ENCODE data around the gene BRD3OS.

The BRD3OS gene

DNA sequence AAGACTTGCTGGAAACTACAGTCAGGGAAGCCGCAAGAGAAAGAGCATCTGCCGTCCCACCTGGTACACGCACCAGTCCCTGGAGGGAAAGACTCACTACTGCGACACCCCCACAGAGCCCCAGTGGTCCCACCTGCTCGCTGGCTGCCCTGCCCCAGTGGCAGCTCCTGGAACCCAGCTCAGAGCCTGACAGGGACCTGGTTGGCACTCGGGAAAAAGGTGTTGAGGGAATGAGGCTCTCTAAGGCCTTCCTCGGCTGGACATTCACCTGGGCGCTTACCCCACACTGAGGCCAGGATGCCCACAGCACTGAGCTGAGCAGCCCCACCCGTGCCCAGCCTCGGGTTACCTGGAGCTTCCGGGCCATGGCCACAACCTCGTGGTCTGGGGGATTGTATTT is 19.7 kb downstream of the BRD3OS start:
- H3K36me3 Mint-ChIP-seq (ENCODE audit: low read depth): peaks cover 30% of the 10 kb centered on the region
- H3K4me1 Mint-ChIP-seq: no peaks in the 10 kb centered on the region
- no peak for DNase-seq
- peaks cover 3% of the 10 kb centered on the region for H3K9me3 Mint-ChIP-seq
- TF ChIP-seq, protein P1, sequence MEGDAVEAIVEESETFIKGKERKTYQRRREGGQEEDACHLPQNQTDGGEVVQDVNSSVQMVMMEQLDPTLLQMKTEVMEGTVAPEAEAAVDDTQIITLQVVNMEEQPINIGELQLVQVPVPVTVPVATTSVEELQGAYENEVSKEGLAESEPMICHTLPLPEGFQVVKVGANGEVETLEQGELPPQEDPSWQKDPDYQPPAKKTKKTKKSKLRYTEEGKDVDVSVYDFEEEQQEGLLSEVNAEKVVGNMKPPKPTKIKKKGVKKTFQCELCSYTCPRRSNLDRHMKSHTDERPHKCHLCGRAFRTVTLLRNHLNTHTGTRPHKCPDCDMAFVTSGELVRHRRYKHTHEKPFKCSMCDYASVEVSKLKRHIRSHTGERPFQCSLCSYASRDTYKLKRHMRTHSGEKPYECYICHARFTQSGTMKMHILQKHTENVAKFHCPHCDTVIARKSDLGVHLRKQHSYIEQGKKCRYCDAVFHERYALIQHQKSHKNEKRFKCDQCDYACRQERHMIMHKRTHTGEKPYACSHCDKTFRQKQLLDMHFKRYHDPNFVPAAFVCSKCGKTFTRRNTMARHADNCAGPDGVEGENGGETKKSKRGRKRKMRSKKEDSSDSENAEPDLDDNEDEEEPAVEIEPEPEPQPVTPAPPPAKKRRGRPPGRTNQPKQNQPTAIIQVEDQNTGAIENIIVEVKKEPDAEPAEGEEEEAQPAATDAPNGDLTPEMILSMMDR (IDR thresholded peaks at IDR 0.05): no peak
- H3K27me3 Mint-ChIP-seq (ENCODE audit: low read depth, poor library complexity): no peaks in the 10 kb centered on the region
- no peak overlapping the region for H3K27ac Mint-ChIP-seq
- no peak overlapping the region for H3K4me3 Mint-ChIP-seq

DNA sequence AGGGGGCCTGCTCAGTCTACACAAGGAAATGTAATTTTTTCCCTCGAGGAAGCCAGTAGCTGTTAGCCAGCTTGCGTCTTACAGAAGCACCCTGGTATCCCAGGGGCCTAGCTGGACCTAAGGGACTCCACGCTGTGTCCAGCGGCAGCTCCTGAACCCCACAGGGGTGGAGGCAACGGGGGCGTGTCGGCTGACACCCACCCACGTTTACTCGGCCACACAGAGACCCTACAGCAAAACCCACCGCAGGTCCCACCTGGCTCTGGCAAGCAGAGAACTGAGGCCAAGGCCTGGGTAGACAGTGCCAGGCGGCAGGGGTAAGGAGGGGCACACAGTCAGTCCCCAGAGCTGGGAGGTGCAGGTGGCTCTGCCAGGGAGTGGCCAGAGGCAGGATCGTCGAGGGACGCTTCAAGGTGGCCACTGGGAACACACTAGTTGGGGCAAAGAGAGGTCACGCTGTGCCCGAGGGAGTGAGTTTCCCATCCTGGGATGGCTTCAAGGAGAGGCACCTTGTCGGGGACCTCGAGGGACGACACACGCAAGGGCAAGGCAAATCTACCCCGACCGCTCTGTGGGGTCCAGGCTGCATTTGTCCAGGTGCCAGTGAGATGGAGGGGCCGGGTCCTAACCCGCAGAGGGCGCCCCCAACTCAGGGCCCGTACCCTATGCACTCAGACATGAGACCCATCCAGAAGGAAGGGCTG is 20.7 kb downstream of the BRD3OS start:
- Mint-ChIP-seq H3K9me3 (no peaks in the 10 kb centered on the region), H3K36me3 (ENCODE audit: low read depth) (peaks cover 21% of the 10 kb centered on the region)

DNA sequence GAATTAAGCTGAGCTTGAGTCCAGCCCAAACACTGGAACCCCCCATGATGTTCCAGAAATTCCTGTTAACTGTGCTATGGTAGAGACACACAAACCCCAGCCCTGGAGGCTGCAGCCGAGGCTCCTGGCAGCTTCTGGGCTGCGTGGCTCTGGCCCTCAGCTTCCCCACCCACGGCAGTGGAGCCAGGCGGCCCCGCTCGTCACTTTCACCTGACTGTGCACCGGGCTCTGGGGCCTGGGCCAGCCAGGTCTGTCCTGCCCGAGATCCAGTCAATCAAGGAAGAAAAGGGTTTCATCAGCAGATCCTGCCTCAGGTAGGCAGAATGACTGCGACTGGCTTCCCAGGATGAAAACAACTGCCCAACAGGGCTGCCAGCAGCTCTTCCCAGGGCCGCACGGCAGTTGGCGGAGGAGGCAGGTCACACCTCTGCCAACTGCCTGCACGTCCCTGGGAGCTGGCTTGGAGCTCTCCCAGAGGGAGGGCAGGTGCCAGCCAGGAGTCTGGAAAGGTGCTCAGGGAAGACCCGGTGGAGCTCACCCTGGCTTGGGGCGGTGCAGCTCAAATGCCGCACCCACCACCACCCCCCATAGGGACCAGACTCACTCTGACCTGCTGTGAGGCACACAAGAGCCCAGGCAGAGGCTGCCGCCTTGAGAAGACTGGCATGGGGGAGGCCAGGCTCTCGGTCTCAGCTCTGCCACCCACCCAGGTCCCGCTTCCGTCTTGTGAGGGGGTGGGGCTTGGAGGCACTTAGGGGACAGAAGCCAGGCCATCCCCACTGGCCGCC is 21.8 kb downstream of the BRD3OS start:
- TF ChIP-seq, protein P1 (IDR thresholded peaks at IDR 0.05): no peak
- Mint-ChIP-seq H3K4me1 (peaks cover 10% of the 10 kb centered on the region), H3K27ac (no peak overlapping the region), H3K4me3 (no peak overlapping the region), H3K27me3 (ENCODE audit: low read depth, poor library complexity) (no peaks in the 10 kb centered on the region), H3K9me3 (no peaks in the 10 kb centered on the region), H3K36me3 (ENCODE audit: low read depth) (peaks cover 25% of the 10 kb centered on the region)
- DNase-seq: no peak

More for the DNA sequence above, 20.7 kb downstream of the BRD3OS start:
- Mint-ChIP-seq H3K4me3 (no peak overlapping the region), H3K27ac (no peak overlapping the region), H3K4me1 (peaks cover 2% of the 10 kb centered on the region), H3K27me3 (ENCODE audit: low read depth, poor library complexity) (no peaks in the 10 kb centered on the region)
- TF ChIP-seq, protein P1 (IDR thresholded peaks at IDR 0.05): no peak
- DNase-seq: no peak

DNA sequence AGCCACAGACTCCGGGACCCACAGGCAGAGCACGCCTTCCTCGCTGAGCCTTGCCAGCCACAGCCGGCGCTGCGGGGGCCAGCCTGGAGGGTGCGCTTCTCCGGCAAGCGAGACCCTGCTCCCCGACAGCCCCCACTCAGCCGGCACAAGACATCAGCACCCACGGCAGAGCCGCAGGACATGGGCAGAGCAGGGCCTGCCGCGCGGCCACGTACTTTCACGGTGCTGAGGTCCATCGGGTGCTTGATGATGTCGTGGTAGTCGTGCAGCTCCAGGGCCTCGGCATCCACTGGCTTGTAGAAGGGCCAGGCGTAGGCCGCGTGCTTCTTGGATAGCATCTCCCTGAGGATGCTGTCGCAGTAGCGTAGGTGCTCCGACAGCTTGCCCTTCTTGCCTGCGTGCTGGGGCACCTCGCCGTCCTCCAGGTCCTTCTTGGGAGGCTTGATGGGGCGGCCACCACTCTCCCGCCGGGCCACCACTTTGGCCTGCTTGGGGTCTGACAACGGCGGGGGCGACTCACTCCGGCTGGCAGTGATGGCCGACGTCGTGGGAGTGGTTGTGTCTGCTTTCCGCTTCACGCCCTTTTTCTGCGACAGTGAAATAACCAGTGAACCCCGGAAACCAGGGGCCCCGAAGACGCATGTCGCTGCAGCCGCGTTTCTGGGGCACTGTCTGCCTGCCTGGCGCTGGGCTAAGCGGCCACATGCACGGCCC is 22.7 kb downstream of the BRD3OS start:
- H3K36me3 Mint-ChIP-seq (ENCODE audit: low read depth): peaks cover 25% of the 10 kb centered on the region
- H3K4me1 Mint-ChIP-seq: peaks cover 10% of the 10 kb centered on the region
- no peak for DNase-seq
- H3K27ac Mint-ChIP-seq: no peak overlapping the region
- TF ChIP-seq, protein P1 (IDR thresholded peaks at IDR 0.05): no peak
- H3K27me3 Mint-ChIP-seq (ENCODE audit: low read depth, poor library complexity): no peaks in the 10 kb centered on the region
- H3K9me3 Mint-ChIP-seq: no peaks in the 10 kb centered on the region
- no peak overlapping the region for H3K4me3 Mint-ChIP-seq

DNA sequence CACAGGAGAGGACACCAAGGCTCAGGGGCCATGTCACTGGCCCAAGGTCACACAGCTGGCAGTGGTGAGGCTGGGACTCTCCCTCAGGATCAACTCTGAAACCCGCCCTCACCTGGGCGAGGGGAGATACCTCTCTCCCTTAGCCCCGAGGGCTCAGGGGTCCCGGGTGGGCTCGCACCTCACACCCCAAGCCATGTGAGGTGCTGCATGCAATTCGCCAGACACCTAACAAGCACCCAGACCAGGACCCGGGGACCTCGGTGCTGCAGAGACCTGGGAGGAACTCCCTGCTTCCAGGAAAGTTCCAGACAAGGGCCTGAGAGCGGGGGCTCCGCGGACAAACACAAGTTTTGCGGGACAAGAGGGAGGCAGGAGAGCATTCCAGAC is 23.3 kb downstream of the BRD3OS start:
- H3K36me3 Mint-ChIP-seq (ENCODE audit: low read depth): peaks cover 24% of the 10 kb centered on the region
- peak overlapping the region; percentile 84 for H3K27ac Mint-ChIP-seq
- no peak overlapping the region for H3K4me3 Mint-ChIP-seq
- no peak for DNase-seq
- no peaks in the 10 kb centered on the region for H3K9me3 Mint-ChIP-seq
- no peaks in the 10 kb centered on the region for H3K27me3 Mint-ChIP-seq (ENCODE audit: low read depth, poor library complexity)
- peaks cover 10% of the 10 kb centered on the region for H3K4me1 Mint-ChIP-seq
- TF ChIP-seq, protein P1 (IDR thresholded peaks at IDR 0.05): no peak

Data from nephron progenitor cell (in vitro differentiated cells).